NT2/D1 (cell line): ENCODE data around the gene MYBPC3.

Source experiments
- SUZ12 ChIP-seq: IDR thresholded peaks from 2 replicates; pipeline ENCODE4 v1.6.1; 2011; ENCODE audit not compliant: insufficient read length, insufficient read depth; ENCODE audit errors: extremely low read depth
- YY1 ChIP-seq: IDR thresholded peaks from 2 replicates; pipeline ENCODE4 v1.6.1; 2011; ENCODE audit not compliant: insufficient read length, insufficient read depth
- ZNF274 ChIP-seq: IDR thresholded peaks from 2 replicates; pipeline ENCODE4 v1.6.1; 2011; ENCODE audit warnings: mild to moderate bottlenecking, low read depth, low read length

GRCh38 chr11:47351156-47352126, 1.1 kb downstream of the MYBPC3 start:
- TF ChIP-seq YY1 (no peak), SUZ12 (no peak), ZNF274 (no peak)
